AG09319 (cell line): ENCODE results near the gene ETV3L.

Experiments used
- DNase-seq: peaks from one replicate; pipeline ENCODE4 v3.0.0-alpha.2; 2010; ENCODE audit warnings: low read depth; ENCODE audit errors: extremely low read depth
- TF ChIP-seq, protein P1 (sequence below): IDR thresholded peaks from 2 replicates; pipeline ENCODE4 v1.5.1; 2011; ENCODE audit warnings: low read depth, mild to moderate bottlenecking, inconsistent platforms, low read length, moderate library complexity

The ETV3L gene

DNA sequence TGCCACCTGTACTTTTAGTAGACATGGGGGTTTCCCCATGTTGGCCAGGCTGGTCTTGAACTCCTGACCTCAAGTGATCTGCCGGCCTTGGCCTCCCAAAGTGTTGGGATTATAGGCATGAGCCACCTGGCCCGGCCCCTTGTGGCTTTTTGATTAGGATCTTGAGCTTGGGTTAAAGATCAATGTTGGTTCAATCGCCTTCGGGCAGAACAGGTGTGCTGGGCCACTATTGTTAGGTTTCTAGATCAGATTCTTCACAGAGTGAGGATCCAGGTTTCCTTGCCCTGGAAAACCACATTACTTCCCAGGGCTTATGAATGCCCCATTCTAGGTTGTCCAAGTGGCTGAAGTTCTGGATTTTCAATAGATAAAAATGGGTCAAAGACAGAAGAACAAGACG is 32.5 kb upstream of the ETV3L start:
- DNase-seq, result no peak
- TF ChIP-seq, protein P1, sequence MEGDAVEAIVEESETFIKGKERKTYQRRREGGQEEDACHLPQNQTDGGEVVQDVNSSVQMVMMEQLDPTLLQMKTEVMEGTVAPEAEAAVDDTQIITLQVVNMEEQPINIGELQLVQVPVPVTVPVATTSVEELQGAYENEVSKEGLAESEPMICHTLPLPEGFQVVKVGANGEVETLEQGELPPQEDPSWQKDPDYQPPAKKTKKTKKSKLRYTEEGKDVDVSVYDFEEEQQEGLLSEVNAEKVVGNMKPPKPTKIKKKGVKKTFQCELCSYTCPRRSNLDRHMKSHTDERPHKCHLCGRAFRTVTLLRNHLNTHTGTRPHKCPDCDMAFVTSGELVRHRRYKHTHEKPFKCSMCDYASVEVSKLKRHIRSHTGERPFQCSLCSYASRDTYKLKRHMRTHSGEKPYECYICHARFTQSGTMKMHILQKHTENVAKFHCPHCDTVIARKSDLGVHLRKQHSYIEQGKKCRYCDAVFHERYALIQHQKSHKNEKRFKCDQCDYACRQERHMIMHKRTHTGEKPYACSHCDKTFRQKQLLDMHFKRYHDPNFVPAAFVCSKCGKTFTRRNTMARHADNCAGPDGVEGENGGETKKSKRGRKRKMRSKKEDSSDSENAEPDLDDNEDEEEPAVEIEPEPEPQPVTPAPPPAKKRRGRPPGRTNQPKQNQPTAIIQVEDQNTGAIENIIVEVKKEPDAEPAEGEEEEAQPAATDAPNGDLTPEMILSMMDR, result no peak

DNA sequence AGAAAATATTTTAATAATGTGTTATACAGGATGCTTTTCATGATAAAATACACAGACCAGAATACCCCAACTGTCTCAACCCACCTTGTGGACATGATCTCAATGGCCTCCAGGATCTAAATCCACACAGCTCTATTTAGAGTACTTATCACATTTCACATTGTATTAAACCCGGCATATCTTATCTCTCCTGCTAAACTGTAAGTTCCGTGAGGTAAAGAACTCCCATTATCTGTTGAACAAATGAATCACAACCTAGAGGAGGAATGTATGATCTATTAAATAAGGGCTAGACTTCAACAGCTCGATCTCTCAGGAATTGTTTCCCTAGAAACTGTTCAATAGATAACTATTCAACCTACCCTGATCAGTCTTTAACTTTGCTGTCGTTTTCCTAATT is 31.7 kb upstream of the ETV3L start:
- DNase-seq, result no peak

DNA sequence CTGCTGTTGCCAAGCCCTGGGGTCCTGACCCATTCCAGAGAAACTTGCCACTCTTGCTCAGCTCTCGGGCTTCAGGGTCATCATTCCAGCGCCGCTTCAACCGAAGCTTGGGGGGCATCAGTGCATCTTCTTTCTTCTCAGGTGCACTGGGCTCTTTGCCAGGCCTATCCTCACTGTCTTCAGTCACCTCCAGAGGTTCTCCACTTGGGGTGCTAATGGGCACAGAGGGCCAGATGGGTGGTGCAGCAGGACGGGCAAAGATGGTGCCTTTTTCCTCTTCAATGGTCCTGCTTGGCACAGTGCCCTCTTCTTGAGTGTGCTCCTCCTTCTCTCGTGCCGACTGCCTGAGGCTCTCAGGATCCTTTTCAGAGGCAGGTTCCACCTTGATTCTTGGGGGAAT is 25.2 kb upstream of the ETV3L start:
- TF ChIP-seq, protein P1, result no peak
- no peak for DNase-seq

More for the DNA sequence above, 31.7 kb upstream of the ETV3L start:
- TF ChIP-seq, protein P1, result no peak

DNA sequence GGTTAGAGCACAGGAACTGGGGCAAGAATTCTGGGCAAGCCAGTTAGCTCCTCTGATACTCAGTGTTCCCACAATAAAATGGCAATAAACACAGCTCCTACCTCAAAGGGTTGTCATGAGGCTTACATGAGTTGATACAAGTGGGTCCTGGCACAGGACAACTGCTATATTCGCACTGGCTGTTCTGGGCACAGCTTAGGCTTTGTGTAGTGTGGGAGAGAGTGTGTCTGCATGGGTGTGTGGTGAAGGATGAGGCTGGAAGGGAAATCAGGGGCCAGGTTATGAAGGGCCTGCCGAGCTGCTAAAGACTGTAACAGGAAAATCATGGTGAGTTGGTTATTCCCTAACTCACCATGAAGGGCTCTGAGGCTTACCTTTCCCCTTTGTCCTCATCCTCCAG is 19.8 kb upstream of the ETV3L start:
- DNase-seq, result no peak
- TF ChIP-seq, protein P1, result no peak

DNA sequence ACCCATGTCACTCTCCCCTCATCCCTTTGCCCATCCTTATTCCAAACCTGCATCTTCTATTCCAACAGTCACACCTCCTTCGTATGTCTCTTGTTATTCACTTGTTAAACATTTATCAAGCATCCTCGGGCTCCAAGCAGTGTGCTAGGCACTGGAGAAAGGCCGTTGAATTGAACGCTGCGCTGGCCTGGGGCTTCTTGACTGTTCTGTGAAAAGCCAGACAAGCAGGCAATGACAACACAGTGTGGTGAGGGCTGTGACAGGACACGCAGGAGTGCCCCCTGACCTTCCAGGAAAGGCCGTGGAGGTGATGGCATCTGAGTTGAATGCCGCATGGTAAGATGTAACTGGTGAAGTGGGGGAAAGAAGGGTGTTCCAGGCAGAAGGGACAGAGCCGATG is 19.4 kb upstream of the ETV3L start:
- TF ChIP-seq, protein P1, result no peak
- DNase-seq, result no peak

DNA sequence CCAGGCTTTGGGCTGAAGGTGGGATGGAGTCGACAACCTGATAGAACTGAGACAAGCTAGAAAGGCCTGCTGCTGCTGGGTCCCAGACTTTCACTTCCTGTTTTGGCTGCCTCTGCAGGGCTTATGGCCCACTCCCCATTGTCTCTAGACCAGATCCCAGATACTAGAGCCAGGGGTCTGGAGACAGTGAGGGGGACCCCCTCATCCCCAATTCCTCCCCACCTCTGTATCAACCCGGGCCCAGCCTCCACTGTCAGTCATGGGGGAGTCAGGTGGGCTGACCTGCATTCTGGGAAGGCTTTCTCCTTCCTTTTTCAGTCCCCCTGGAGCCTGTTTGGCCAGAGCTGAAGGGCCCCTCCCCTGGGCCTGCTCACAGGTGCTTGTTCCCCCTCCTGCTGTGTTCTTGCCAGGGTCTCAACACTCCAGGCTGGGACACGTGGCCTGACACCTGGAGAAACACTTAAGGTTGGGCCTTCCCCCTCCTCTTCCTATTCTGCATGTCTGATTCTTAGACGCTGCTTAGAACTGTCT is 18.0 kb upstream of the ETV3L start:
- TF ChIP-seq, protein P1, result no peak
- DNase-seq, result no peak

DNA sequence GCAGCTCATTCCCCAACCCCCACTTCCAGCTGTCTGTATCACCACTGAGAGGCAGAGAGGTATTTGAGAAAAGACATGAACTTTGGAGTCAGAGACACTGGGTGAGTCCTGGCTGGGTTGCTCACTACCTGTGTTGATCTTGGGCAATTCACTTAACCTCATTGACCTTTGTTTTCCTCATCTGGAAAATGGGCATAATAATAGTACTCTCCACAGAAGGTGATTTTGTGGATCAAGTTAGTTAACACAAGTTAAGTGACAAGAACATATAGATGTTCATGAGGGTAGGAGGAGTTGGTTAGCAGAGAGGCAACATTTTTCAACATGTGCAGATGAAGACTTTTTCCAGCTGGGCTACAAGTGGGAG is 17.1 kb upstream of the ETV3L start:
- no peak for DNase-seq
- TF ChIP-seq, protein P1, result no peak
